ENCODE measurements around the gene PPP1CA.
A peak's percentile ranks its signal among the peaks of the same experiment; 100 is the strongest.

PPP1CA gene

DNA sequence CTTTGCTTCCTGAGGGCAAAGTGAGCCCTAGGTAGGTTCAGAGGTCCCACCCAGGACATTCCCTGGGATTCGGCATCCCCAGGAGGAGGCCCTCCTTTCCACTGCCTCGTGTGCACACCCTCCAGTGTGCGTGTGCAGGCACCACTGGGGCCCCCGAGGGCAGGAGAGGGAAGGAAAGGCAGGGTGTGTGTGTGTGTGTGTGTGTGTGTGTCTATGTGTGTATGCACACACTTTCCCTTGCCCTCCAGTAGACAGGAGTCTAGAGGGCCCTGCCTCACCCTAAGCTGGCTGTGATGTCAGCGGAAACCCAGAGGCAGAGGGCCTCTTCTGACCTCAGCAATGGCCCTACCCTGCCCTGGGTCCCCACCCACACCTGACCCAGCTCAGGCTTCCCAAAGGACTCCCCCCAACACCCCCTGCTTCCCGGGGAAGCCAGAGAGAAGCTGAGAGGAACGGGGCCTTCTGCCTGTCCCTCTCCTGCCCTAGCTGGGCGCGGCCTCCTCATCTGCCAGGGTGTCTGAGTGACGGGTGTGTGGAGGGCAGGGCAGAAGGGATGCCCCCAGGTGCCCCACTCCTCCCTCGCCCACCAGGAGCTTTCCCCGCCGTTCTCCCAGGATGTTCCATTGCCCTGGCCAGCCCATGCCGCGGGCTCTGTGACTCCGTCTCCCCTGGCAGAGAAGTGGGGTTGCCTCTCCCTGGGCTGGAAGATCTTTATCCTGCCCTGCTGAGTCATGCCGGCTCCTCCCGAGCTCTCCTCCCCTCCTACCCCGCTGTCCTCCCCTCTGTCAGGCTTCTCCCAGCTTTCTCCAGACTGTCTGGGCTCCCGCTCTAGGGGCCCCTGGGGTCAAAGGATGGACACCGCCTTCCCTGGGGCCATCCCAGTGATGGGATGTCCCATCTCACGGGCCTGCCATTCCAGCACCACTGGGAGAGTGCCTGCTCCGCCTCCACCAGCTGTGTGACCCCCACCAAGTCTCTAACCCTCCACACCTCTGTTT, 22.3 kb downstream of the PPP1CA start:
- DNase-seq: no peak

DNA sequence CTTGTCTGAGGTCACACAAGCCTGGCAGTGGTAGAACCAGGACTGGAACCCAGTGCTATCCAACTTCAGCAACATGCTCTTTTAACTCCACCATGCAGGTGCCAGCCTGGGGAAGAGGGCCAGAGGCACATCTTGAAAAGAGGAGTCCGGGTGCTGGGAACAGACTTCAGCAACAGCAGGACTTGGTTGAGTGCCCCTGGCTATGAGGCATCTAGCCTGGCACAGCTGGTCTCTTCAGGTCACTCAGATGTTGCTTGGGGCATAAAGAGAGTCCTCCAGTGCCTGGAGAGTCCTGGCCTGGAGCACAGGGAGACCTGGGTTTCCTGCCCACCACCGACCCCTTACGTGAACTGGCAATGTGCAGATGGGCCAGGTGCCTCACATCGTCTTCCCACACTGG, 23.1 kb downstream of the PPP1CA start:
- no peak for DNase-seq

DNA sequence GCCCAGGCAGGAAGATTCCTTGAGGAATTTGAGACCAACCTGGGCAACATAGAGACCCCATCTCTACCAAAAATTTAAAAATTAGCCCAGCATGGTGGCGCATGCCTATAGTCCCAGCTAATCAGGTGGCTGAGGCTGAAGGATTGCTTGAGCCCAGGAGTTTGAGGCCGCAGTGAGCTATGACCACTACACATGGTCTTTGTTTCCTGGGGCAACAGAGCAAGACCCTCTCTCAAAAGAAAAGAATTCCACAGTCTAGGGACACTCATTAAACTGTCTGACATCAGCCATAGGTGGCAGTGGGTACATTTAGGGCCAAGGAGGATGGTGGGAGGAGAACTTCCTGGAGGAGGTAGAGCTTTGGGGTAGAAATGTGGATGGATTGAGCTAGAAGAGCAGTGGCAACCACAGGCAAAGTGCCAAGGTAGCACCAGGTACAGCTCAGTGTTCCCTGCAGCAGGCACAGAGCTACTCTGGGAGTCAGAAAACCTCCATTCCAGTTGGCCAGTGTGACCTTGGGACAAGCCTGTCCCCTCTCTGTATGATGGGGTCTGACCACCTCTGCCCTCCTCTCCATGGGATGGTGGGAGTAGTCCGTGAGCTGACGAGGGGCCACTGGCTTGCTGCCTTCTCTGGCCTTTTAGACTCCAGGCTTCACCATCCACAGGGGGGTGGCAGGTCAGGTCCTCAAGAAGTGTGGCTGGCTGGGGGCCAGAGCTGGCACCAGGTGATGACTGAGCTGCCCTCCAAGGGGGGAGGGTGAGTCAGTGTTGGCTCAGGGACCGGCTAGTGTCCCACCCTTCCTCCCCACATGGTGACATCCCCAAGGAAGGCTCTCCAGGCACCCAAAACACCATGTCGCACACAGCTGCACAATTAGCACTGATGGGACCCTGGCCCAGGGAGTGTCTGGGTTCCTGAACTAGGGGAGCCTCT, 24.5 kb downstream of the PPP1CA start:
- no peak for DNase-seq

DNA sequence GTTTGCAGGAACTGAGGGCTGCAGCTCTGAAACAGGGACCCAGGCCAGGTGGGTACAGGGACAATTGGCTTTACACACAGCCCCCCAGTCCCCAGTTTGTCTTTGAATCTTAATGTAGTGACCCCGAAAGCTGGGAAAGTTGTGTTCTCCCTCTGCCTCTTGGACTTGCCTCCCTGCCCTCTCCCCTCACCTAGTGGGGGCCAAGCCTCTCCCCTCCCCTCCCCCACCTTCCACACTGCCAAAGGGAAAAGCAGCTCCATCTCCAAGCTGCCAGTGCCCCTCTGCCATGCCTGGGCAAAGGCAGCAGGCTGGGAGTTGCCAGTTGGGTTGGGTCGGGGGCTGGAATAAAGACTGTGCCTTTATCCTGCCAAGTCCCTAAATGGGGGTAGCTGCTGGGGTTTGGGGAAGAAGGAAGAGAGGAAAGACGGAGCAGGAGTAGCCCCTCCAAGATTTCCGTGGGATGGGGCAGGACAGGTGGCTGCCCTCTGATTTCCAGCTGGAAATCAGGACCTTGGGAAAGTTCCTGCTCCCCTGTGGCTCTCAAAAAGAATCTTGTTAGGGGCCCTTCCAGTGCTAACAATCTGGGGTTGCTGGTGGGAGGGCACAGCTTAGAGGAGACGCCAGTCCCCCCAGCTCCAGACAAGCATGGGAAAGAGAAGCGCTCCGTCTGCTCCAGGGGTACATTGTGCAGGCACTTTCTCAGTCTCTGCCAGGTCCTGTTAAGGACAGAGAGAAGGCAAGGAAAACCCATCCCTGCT, 25.4 kb downstream of the PPP1CA start:
- no peak for DNase-seq

DNA sequence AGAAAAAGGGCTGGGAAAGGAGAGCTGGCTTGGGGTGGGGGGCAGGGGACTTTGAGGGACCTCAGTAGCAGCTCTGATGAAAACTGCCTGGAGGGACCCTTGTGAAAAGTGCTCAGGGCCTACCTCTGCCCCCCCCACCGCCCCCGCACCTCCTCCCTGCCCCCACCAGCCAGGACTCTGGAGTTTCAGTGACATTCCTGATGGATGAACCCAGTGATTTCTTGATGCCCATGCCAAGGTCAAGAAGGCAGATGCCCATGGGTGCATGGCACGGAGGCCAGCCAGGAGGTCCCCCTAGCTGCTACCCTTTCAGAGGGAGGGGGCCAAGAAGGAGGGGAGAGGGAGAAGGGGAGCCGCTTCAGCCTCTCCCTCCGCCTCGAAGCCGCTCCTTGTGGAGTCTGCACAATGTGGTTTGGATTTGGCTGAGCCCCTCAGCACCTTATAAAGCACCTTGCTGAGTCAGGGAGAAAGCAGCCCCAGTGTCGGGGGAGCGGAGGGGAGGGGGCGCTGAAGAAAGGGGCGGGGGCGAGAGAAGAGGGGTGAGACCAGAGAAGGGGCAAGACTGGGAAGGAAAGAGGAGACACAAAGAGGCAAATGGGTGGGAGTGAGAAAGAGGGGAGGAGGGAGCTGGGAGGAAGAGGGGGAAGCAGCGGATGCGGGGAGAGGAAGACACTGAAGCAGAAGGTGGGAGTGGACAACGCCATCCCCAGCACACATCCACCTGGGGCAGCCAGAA, 26.2 kb downstream of the PPP1CA start:
- no peak for DNase-seq

DNA sequence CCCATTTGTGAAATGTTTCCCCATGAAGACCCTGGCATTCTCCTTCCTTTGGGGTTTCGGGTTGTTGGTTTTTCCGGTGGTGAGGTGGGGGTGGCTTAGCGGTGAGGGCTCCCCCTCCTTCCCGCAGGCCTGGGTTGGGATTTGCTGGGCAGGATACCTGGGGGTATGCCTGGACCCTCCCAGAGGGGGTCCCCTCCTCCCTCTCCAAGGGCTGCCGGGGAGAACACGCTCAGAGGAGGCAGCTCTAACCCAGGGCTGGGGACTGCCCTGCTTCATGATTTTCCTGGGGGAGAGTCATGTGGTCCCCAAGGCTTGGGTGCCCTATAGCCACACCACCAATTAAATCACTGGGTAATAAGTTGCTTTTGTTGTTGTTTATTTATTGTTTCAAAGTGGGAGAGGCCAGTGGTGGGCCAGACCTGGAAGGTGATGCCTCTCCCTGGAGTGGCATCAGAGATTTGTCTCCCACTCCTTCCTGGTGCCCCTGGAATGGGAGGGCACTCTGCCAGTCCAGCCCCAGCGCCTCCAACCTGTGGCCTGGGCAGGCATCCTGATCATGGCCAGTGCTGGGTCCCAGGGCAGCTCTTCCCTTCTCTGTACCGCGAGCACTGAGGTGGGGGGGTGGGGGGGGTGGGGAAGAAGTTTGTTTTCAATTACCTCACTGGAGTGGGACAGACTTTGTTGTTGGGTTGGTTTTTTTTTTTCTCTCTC, 26.9 kb downstream of the PPP1CA start:
- no peak for DNase-seq

DNA sequence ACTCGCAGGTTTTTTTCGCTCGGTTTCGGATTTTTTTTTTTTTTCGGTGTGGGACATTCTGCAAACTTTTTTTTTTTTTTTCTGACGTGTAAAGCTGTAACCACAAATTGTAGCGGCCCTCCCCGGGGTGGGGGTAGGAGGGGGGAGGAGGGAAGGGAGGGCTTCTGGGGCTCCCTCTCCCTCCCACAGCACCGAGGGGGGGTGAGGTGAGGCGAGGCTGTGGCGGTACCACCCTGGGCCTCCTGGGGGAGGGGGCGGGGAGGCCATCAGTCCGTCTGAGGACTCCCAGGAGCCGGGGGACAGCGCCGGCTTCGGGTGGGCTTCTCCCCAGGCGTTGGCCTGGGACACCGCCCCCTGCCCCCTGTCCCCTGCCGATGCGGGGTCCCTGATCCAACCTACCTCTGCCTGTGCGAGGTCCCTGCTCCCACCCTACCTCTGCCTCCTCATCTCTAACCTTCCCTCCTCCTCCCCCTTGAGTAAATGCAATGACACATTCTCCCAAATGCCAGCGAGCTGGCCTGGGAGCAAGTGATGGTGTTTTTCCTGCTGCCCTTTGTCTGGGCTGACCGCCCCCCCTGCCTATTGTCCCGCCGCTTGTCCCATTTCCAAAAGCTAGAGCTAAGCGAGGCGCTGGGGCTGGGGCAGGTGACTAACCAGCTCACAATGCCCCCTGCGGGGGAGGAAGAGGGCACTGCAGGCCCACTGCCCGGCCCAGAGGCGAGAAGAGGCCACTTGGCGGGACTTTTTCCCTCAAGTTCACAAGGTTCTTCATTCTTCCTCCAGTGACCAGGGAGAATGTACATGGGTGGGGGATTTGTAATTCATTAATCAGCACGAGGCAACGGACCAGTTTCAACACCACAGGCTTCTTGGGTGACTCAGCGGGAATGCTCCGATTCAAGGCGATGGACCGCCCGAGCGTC, 27.7 kb downstream of the PPP1CA start:
- no peak for DNase-seq

DNA sequence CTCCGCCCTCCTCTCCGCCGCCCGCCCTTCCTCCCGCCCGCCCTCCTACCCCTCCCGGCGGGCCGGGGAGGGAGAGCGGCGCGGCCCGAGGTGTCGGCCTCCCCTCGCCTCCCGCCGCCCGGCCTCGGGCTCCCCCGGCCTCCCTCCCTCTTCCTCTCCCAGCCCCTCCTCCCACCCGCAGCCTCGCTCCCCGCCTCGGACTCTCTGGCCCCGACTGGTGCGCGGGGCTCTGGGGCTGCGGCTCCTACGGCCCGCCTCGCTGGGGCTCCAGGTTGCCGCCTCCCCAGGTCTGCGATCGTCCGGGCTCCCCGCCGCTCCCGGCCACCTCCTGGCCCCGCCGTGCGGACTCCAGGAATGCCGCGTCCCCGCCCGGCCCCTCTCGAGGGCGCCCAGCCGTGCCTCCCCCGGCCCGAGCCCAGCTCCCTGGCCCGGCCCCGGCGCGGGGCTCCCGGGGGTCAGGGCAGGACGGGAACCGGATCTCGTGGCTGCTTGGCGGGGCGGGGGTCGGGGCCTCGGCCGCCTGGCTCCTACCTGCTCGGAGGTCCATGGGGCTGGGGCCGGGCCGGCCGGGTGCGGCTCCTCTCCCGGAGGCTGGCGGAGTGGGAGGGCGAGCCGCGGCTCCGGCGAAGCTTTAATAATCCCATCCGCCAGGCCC, 28.5 kb downstream of the PPP1CA start, which contains the start of gene CLCF1:
Gene CLCF1, minus strand, starts transcription at position 606 of the 655 bp plus-strand sequence. Its CDS starts 59 bp downstream, at position 547.
- DNase-seq: peak; percentile 13

DNA sequence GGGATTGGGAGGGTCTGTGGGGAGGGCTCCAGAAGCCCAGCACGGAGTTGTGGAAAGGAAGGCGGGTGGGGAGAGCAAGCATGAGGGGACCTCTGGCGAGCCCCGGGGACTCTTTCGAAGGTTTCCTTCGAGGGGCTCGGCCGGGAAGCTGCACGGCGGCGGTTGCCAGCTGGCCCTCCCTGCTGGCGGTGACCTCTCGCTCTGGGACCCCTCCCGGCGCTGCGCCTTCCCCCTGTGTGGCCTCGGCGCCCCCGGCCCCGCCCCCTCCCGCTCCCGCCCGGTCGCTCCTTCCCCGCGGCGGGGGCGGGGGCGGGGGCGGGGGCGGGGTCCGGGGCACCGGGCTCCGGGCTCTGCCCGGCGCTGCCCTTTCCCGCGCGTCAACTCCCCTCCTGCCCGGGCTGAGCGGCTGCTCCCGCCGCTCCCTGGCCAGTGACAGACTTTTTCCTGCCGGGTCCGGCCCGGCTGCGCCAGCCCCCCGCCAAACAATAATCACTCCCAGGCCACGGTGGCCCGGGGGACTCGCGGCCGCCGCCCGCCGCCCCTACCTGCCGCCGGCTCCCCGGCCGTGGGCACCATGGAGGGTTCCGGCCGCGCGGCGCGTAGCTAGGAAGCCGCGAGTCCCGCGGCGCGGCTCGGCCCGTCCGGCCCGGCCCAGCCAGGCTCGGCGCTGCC, 29.2 kb downstream of the PPP1CA start:
- no peak for DNase-seq

DNA sequence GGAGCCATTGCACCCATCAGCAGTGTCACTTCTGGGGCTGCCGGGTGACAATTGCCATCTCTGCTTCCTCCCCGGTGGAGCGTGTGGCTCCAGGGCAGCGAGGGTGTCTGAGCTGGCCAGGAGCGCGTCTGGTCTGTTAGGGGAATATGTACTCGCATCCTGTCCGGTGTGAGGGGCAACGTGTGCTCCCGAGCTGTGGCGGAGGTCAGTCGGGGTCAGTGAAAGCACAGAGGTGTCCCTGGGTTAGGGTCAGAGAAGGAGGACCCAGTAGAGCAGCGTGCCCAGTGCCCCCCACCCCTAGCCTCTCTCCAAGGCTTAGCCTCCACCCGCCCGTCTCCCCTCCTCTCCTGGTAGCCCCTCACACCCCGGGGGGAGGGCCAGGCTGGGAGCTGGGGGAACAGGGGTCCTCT, 29.7 kb downstream of the PPP1CA start:
- no peak for DNase-seq

DNA sequence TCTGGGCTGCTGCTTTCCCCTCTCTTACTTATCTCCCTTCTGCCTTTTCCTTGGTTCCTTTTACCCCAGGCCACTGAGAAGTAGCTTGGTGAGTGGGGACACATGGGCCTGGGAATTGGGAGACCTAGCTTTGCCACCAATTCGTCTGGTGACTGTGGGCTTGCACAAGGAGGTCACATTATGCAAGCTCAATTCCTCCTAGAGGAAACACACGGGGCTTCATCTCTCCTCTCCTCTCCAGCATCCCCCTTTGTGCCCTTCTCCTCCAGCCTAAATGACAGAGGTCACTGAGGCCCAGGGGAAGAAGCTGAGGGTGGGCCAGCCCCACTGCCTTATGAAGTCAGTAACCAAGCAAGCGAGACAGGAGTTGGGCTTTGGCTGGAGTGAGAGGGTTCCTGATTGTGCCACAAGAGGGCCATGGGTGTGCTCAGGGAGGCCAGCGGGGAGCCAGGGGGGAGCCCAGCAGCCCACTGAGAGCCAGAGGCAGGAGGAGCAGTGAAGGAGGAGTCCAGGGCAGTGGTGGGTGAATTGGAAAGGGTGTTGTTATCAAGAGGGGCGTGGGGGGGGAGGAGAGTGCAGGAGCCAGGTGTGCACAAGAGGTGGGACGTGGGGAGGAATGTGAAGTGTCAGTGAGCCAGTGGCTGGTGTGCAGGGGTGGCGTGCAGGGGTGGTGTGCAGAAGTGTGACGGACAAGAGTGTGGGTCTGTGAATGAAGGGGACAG, 30.3 kb downstream of the PPP1CA start:
- no peak for DNase-seq

DNA sequence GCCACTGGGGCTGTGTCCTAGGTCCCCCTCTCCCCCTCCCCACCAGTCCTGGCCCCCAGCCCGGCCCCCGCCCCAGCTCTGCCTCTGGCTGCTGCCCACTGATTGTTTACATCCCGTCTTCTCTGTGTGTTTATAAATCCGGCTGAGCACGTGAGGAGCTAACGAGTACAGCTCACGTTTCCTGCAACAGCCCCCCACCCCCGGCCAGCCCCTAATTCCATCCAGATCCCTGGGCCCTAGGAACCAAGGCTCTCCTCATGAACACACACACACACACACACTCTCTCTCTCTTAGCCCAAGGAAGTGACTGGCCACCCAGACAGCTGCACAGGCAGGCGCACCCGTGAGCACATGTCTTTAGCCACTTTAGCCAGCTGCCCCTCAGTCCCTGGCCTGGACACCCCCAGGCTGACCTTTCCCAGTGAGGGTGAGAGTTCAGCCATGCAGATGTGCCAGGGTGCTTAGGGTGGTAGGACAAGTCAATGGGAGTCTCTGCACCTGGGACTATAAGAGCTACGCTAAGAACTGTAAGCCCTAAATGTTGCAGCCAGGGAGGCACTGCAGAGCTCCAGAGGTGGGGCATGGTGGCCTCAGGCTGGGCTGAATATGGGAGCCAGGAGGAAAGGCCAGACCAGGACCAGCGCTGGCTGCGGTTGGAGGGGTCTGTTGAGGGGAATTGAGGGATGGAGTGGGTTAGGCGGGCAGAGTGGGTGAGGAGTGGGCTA, 31.1 kb downstream of the PPP1CA start:
- no peak for DNase-seq

DNA sequence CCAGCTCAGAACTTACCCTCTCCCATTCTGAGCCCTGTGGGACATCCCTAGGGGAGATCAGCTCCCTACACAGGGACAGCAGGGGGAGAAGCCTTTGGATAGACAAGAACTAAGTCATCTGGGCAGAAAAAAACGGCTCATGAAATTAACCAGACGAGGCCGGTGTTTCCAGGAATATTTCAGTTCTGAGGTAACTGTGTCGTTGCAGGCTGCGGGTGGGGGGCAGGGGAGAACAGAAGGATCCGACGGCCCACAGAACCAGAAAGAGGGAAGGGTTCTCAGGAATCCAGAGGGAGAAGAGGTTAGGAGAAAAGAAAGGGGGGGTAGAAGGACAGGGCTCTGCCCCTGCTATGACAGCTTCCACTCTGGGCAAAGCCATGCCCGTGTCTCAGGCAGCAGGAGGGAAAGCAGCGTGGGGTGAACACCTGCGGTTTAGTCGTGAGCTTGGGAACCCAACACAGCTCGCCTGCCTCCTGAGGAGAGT, 31.8 kb downstream of the PPP1CA start:
- DNase-seq: no peak

DNA sequence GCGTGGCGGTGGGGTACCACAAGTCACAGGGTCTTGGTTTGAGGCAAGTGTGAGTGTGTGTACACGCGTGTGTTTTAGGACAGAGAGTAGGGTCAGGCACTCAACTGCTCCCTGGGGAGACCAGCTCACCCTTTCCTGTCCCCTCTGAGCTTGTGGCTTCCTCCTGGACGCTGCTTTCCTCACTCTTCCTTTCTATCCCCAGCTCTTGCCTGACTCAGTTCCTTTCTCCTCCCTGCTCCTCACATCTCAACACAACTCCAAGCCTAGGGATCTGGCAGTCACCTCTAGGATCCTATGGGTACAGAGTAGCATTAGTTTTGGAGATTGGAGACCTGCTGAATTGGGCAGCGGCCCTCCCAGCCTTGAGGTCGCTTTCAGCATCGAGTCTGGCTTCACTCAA, 32.4 kb downstream of the PPP1CA start:
- DNase-seq: no peak

DNA sequence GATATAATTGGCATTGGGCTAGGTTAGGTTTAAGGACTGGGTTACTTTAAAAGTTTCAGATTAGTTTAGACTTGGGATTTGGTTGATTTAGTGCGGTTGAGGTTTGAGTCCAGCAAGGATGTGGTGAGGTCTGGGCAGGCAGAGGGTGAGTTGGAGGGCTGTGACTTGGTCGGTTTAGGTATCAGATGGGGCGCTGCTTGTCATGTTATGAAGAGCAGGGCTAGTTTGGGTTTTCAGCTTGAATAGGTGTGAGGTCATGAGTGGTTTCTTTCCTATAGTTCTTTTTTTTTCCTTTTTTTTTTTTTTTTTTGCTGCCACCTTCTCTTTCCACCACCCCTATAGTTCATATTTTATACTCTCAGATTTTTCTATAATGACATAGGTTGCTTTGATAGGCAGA, 33.0 kb downstream of the PPP1CA start:
- no peak for DNase-seq

DNA sequence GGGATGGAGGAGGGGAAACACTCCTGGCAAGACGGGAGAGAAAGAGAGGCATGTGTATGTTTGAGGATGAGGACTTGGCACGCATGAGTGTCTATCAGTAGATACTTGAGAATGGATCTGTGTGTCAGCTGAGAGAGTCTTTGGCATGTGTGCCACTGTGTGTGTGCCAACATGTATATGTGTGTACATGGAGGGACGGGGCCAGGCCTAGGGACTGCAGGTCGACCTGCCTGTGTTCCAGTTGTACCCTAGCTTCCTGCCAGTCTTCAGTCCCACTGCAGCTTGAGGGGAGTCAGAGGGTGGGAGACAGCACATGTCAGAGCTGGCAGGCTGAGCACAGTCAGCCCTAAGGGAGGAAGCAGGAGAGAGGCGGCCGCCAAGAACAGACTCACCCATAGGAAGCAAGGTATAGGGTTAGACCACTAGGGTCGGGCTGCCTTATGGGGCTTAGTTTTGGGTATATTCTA, 33.9 kb downstream of the PPP1CA start:
- DNase-seq: no peak
